Coronary artery (tissue), 2 donors: ENCODE data around the gene AMOTL2.

Experiments used
- DNase-seq: peaks from one replicate; pipeline ENCODE4 v3.0.0-alpha.2; 2017; ENCODE audit warnings: low spot score
- H3K27ac ChIP-seq, 2 donors: fragments of 200-600 bp; sonication (generic); one replicate each; pipeline ENCODE4 v1.5.1; 2016 to 2019
- H3K4me3 ChIP-seq: fragments of 200-600 bp; sonication (generic); 2 replicates; pipeline ENCODE4 v1.5.1; 2016; ENCODE audit warnings: mild to moderate bottlenecking, moderate library complexity
- TF ChIP-seq, protein P1 (sequence below): fragments of 200-600 bp; sonication (generic); IDR thresholded peaks from one replicate; pipeline ENCODE4 v1.5.1; 2019; ENCODE audit warnings: antibody characterized with exemption

Gene AMOTL2

DNA sequence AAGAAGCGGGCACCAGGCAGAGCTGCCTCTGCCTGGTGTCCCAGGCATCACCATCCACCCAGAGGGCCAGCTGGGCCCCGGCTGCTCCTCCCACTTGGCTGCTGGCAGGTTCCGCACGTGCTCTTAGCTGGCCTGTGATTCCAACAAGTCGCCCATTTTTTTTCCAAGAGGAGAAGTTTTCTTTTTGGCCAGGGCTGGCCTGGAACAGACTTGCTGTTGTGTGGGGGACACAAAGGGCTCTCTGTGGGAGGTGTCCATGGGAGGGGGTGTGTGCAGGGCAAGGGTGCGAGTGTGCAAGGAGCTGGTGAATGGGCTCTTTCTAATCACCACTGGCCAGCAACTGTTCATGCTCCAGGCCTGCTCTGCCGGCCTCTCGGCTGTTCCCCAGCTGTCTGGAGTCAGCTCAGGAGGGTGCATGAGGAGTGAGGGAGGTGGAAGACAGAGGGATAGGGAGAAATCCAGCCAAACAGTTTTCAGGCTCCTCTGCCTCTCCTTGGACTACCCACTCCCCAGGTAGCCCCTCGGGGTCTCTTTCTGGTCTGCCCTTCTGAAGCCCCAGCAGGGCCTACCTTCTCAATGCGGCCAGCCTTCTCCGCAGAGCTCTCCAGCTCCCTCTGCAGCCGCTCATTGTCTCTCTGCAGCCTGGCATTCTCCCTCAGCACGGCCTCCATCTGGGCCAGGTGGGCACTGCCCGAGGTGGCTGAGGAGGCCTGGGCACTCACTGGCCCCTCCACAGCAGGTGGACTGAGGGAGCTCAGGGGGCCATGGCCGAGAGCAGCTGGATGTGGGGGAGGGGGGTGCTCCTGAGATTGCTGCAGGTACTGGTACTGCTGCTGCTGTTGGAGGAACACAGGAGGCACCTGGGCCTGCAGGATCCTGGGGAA is 7.1 kb downstream of the AMOTL2 start:
- Histone ChIP-seq H3K27ac (peak overlapping the region; percentile 79 to 97), H3K4me3 (peak overlapping the region; percentile 37)
- DNase-seq = peak; percentile 83
- TF ChIP-seq, protein P1, sequence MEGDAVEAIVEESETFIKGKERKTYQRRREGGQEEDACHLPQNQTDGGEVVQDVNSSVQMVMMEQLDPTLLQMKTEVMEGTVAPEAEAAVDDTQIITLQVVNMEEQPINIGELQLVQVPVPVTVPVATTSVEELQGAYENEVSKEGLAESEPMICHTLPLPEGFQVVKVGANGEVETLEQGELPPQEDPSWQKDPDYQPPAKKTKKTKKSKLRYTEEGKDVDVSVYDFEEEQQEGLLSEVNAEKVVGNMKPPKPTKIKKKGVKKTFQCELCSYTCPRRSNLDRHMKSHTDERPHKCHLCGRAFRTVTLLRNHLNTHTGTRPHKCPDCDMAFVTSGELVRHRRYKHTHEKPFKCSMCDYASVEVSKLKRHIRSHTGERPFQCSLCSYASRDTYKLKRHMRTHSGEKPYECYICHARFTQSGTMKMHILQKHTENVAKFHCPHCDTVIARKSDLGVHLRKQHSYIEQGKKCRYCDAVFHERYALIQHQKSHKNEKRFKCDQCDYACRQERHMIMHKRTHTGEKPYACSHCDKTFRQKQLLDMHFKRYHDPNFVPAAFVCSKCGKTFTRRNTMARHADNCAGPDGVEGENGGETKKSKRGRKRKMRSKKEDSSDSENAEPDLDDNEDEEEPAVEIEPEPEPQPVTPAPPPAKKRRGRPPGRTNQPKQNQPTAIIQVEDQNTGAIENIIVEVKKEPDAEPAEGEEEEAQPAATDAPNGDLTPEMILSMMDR = no peak

- Histone ChIP-seq H3K4me3 (no peak overlapping the region), H3K27ac (peak overlapping the region; percentile 79 to 97)
- DNase-seq = peak; percentile 74
- TF ChIP-seq, protein P1 = no peak
Measured at GRCh38 chr3:134366221-134366927, 7.9 kb downstream of the AMOTL2 start.

- peak; percentile 70 for DNase-seq
- Histone ChIP-seq H3K27ac (peak overlapping the region; percentile 79 to 97), H3K4me3 (peak overlapping the region; percentile 60)
- TF ChIP-seq, protein P1 = no peak
Measured at GRCh38 chr3:134365766-134366065, 8.5 kb downstream of the AMOTL2 start.

- TF ChIP-seq, protein P1 = no peak
- peak; percentile 72 for DNase-seq
- H3K27ac ChIP-seq = peak overlapping the region; percentile 83 to 97
- peak overlapping the region; percentile 60 for H3K4me3 ChIP-seq
Measured at GRCh38 chr3:134364936-134365765, 9.1 kb downstream of the AMOTL2 start.

- peak overlapping the region; percentile 83 to 97 for H3K27ac ChIP-seq
- H3K4me3 ChIP-seq = peak overlapping the region; percentile 60
- TF ChIP-seq, protein P1 = no peak
- DNase-seq = peak; percentile 98
Measured at GRCh38 chr3:134364061-134364935, 9.9 kb downstream of the AMOTL2 start.

DNA sequence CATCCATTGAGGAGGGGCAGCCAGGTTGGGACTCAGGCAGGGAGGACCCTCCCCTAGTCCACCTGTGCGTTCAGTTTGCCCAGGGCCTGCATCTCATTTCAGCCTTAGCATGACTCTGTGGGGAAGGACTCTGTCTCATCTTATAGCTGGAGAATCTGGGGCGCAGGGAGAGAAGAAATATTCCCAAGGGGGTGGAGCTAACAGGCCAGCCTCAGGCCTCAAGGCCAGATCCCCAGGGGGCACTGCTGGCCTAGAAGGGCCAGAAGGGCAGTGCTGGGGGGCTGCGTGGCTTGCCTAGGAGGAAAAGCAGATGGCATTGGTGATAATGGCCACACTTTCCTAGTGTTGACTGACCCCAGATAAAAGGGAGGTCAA is 10.9 kb downstream of the AMOTL2 start:
- DNase-seq = no peak
- Histone ChIP-seq H3K4me3 (peak overlapping the region; percentile 60), H3K27ac (peak overlapping the region; percentile 83 to 97)
- TF ChIP-seq, protein P1 = no peak
